Measurements from ENCODE around the gene MSI2.

DNA sequence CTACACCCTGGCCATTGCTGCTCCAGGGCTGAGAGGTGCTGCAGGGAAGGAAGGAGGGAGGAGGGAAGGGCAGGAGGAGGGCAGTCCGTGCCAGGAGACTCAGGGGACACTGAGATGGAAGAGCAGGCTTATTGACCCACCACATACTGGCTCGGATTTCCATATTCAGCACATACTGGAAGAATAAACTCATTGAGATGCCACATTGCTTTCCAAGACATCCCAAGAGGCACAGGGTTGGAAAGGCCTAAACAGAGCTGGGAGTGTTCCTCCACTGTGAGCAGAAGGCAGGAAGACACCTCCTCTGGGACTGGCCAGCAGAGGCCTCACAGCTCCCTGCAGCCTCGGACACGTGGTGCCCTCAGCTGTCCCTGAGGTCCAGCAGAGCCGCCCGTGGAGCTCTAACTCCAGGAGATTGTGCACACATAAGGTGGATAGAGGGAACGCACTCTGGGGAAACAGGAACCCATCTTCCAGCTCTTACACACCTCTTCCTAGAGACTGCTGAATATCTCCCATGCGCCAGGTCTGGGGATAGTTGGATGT, 471.4 kb downstream of the MSI2 start:
- TF ChIP-seq, protein P1, sequence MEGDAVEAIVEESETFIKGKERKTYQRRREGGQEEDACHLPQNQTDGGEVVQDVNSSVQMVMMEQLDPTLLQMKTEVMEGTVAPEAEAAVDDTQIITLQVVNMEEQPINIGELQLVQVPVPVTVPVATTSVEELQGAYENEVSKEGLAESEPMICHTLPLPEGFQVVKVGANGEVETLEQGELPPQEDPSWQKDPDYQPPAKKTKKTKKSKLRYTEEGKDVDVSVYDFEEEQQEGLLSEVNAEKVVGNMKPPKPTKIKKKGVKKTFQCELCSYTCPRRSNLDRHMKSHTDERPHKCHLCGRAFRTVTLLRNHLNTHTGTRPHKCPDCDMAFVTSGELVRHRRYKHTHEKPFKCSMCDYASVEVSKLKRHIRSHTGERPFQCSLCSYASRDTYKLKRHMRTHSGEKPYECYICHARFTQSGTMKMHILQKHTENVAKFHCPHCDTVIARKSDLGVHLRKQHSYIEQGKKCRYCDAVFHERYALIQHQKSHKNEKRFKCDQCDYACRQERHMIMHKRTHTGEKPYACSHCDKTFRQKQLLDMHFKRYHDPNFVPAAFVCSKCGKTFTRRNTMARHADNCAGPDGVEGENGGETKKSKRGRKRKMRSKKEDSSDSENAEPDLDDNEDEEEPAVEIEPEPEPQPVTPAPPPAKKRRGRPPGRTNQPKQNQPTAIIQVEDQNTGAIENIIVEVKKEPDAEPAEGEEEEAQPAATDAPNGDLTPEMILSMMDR (IDR thresholded peaks at IDR 0.05), result no peak
- no peak for TF ChIP-seq POLR2A (IDR thresholded peaks at IDR 0.05)

All from thyroid gland (tissue), 4 donors.